KG1 (cell line): ENCODE data around the gene IL22RA1.

Source experiments
- DNase-seq: peaks from one replicate; lab custom pipeline; 2025; lab: John Stamatoyannopoulos, UW

Gene IL22RA1

DNA sequence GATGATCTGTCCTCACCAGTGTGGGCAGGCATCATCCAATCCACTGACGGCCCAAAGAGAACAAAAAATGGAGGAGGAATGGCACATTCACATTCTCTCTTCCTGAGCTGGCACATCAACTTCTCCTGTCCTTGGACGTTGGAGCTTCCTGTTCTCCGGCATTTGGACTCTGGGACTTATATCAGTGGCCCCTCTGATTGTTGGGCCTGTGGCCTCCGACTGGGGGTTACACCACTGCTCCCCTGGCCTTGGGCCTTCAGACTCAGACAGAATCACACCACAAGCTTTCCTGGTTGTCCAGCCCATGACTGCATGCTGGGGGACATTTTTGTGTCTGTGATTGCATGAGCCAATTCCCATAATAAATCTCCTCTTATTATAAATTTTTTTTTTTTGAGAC lies 24.1 kb upstream of the IL22RA1 start:
- no peak for DNase-seq

GRCh38 chr1:24165500-24165899 lies 22.6 kb upstream of the IL22RA1 start:
- DNase-seq: no peak

DNA sequence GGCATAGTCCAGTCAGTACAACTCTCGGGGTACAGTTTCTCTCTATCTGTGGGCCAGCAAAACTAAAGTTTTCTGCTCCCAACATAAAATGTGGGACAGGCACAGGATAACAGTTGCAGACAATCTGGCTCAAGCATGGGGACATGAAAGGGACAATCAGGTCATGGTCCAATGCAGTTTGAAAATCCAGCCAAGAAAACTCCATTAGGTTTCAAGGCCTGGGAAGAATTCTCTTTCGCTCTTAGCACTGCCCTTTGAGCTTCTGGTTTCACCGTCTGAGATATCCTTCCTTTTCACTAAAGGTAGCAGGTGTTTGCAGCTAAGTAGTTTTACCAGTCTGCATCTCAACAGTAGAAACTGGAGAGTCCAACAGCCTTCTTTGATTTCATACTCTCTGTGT lies 21.1 kb upstream of the IL22RA1 start:
- DNase-seq: no peak

DNA sequence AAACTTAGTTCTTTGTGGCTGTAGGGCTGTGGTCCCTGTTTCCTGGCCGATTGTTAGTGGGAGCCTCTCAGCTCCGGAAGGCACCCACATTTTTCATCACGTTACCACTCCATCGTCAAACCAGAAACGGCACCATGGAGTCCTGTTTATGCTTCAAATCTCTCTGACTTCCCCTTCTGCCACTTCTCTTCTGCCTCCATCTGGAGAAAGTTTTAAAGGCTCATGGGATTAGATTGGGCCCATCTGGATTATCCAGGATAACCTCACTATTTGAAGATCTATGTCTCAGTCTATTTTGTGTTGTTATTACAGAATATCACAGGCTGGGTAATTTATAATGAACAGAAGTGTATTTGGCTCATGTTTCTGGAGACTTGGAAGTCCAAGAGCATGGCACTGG lies 19.3 kb upstream of the IL22RA1 start:
- DNase-seq: no peak

DNA sequence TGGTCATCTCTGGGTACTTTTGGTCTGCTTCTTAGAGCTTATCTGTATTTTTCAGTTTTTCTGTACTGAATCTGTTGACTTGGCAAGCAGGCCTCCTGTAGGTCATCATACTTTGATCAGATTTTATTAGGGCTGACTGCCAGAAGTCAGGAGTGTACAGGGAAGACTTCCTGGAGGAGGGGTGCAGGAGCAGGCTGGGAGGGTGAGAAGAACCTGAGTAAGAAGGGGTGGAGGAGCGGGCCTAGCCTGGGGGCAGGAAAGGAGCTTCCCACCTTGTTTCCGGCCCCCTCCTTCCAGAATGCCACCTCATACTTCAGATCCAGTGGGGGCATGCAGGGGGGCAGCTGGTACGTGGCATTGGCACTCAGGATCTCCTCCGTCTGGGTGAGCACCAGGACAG lies 18.3 kb upstream of the IL22RA1 start:
- DNase-seq: no peak

DNA sequence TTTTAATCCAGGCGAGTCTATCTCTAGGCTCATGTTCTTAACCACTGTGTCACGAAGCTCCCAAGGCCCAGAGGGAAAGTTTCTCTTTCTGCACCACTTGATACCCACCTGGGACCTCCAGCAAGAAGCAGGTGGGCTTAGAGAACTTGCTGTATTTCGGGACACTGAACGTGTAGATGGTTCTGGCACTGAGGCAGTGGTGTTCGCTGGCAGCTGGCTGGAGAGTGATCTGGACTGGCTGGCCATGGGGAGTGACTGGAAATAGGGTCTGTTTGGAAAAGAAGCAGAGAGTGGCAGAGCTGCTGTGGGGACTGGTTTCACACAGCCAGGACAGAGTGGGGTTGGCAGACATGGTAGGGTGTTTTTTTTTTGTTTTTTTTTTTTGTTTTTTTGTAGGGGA lies 16.4 kb upstream of the IL22RA1 start:
- no peak for DNase-seq

GRCh38 chr1:24157918-24158481 lies 15.1 kb upstream of the IL22RA1 start:
- DNase-seq: no peak

- no peak for DNase-seq
These were observed 13.8 kb upstream of the IL22RA1 start for GRCh38 chr1:24156542-24157260.

- no peak for DNase-seq
These were observed 12.3 kb upstream of the IL22RA1 start for GRCh38 chr1:24155011-24155782.

GRCh38 chr1:24154215-24154614 lies 11.3 kb upstream of the IL22RA1 start:
- no peak for DNase-seq

- no peak for DNase-seq
These were observed 9.9 kb upstream of the IL22RA1 start for GRCh38 chr1:24152631-24153494.

- DNase-seq: no peak
These were observed 8.2 kb upstream of the IL22RA1 start for GRCh38 chr1:24151175-24151533.

DNA sequence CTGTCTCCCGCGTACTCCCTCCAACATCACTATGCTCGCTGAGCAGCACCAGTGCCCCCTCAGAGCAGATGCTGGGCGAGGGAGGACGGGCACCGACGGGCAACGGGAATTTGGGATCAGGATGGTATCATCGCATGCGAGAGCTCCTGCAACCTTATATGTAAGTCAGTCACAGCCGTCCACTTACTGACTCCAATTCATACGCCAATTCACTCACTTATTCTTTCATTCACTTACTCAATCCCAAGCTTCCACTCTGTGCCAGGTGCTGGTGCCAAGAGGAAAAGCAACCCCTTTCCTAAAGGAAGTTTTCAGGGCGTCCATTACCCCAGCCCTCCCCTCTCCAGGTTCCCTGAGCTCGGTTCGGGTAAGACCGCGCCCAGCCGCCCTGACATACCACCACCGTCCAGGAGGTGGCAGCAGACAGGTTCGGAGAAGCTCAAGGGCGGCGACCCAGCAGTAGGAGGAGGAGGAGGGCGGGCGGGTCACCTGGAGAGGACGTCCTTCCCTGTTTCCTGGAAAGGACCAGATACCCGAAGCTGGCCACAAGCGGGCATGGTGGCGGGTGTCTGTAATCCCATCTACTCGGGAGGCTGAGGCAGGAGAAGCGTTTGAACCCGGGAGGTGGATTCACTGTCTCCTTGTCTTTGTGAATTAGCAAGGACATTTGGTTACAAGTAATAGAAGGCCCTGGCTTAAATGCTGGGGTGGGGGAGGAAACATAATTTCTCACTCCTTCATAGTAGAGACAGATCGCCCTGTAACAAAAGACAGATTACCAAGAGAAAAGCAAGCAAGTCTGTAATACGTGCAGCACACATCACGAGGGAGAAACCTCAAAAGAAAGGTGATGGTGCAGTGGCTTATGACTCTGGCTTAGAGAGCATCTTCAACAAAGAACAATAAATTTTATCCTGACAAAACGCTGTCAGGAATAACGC lies 7.6 kb upstream of the IL22RA1 start:
- DNase-seq: peak; percentile 24

DNA sequence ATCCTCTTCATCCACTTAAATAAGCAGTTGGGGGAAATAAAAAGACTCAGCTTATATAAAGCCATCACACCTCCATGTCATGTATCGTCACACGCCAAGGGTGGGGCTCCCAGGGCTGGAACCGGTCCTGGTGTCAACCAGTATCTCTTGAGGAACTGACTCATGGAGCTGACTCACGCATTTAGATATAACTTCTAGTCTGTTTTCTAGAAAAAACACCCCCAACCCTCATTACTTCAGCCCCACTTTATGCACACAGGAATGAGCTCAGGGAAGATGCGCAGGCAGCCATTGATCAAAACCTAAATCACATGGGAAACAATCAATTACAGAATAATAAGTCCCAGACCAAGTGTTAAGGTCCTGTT lies 6.9 kb upstream of the IL22RA1 start:
- no peak for DNase-seq

- no peak for DNase-seq
These were observed 4.9 kb upstream of the IL22RA1 start for GRCh38 chr1:24147816-24148215.

DNA sequence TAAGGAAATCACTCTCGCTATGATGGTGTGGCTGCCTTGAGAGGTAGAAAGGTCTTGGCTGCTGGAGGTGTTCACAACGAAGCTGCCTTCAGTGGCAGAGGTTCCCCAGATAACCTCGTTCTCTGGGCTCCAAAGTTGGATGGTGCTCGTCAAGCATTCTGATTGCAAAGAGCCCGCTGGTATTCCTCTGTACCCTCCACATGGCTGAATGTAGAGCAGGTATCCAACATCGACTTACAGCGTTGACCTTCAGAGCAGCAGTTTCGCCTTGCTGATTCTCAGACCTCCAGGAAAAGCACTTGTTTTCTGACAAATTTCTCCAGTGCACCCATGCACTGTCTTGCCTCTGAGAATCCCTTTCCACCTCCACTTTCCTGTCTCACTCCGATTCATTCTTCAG lies 4.3 kb upstream of the IL22RA1 start:
- no peak for DNase-seq

- DNase-seq: no peak
These were observed 1.5 kb downstream of the IL22RA1 start for GRCh38 chr1:24141311-24141997.

DNA sequence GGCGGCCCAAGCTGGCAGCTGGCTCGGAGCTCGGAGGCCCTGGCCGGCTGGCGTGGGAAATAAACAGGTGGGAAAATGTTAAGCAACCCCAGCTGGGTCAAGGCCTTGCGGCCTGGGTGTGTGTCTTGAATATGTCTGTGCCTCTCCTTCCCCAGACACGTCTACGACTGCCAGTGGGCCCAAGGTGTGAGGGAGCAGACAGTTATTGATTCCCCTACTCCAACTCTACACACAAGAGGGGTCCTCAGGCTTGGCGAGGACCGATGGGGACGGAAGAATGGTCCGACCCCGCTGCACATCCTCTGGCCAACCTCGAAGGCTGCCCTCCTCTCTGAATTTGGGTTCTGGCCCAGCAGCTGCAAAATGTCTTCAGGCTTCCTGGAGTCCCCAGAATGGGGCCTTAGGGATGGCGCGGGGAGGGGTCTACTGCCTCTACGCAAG lies 2.2 kb downstream of the IL22RA1 start:
- no peak for DNase-seq

GRCh38 chr1:24139841-24140425 lies 3.0 kb downstream of the IL22RA1 start:
- DNase-seq: no peak

DNA sequence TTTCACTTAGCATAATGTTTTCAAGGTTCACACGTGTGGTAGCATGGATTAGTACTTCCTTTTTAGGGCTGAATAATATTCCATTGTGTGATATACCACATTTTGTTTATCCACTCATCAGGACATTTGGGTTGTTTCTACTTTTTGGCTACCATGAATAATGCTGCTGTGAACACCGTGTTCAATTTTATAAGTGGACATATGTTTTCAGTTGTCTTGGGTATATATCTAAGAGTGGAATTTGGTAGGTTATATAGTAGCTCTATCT lies 3.8 kb downstream of the IL22RA1 start:
- DNase-seq: no peak
